ENCODE data around the gene DRC1.

The DRC1 gene

DNA sequence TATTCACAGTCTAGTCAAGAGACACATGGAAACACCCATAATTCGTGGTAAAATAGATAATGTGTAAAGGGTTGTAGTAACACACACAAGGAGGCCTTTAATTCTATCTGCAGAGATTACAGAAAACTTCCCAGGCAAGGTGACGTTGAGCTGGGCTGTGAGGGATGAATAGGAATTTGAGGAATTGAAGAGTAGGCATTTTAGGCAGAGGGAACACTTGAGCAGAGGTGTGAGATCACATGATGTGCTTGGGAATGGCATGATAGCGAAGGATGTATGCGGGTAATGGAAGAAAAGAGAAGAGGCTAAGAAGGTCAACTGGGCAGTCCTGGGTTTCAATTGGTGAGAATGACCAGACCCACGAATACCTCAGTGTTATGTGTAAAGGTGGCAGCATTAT, 20.2 kb downstream of the DRC1 start:
- no peak for TF ChIP-seq POU2F2 (IDR thresholded peaks at IDR 0.05; ENCODE audit: low read depth, low read length)
- no peak for TF ChIP-seq POLR2AphosphoS5 (IDR thresholded peaks at IDR 0.05; ENCODE audit: low read depth, low read length)
- TF ChIP-seq SPI1 (IDR thresholded peaks at IDR 0.05; ENCODE audit: low read depth, low read length), result no peak
- no peak for FAIRE-seq
- DNase-seq (ENCODE audit: insufficient read length, low spot score), result no peak

DNA sequence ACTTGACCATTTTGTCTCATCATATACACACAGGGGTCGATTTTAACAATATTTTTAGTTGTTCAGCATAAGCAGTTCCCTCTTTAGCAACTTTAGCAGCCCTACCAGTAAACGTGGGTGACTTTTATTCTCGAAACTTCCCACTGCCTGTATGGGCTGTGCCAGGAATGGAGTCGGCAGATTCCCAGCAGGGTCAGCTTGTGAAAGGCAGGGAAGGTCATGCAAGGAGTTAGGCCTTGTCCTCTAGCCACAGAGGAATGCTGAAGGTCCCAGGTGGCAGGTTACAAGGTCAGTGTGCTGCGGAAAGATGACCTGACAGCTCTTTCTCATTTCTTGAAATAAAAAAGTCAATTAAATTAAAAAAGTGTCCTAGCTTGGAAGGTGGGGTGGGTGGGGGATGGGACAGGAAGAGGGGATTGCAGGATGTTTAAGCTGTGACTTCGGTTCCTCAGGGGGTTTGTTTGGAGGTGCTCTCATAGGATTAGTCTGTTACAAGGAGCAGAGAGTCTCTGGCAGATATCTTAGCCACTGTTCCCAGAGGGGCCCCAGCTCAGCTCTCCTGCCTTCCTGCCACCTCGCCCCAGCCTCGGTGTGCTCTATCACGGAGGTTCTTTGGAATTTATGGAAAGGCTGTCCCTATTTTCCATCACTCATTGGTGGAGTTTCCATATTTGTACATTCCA, 21.4 kb downstream of the DRC1 start:
- TF ChIP-seq TAF1 (IDR thresholded peaks at IDR 0.05; ENCODE audit: low read depth, low read length) (no peak), PAX5 (IDR thresholded peaks at IDR 0.05; ENCODE audit: insufficient read depth, low read length, severe bottlenecking) (no peak), POLR2A (IDR thresholded peaks at IDR 0.05; ENCODE audit: low read depth, low read length) (no peak), SPI1 (IDR thresholded peaks at IDR 0.05; ENCODE audit: low read depth, low read length) (no peak), POLR2AphosphoS5 (IDR thresholded peaks at IDR 0.05; ENCODE audit: low read depth, low read length) (no peak), POU2F2 (IDR thresholded peaks at IDR 0.05; ENCODE audit: low read depth, low read length) (no peak)
- FAIRE-seq, result no peak
- no peak for DNase-seq (ENCODE audit: insufficient read length, low spot score)

DNA sequence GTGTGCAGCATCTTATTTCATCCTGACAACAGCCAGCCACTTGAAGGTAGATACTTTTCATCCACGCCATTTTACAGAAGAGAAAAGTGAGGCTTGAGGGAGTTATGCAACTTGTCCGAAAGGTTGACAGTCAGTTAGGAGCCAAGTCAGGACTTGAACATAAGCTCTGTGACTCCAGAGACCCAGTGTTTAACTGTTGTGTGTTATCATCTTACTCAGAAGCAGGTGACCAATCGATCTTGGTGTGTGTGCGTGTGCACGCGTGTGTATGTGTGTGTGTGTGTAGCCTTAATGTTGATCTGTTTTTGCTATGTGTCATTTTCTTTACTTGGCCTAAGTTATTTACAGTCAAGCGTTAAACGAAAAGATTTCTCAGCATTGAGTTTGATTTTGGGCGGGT, 22.0 kb downstream of the DRC1 start:
- FAIRE-seq (no peak), DNase-seq (ENCODE audit: insufficient read length, low spot score) (no peak)
- TF ChIP-seq POLR2A (IDR thresholded peaks at IDR 0.05; ENCODE audit: low read depth, low read length) (no peak), POLR2AphosphoS5 (IDR thresholded peaks at IDR 0.05; ENCODE audit: low read depth, low read length) (no peak), PAX5 (IDR thresholded peaks at IDR 0.05; ENCODE audit: insufficient read depth, low read length, severe bottlenecking) (no peak), TAF1 (IDR thresholded peaks at IDR 0.05; ENCODE audit: low read depth, low read length) (no peak), SPI1 (IDR thresholded peaks at IDR 0.05; ENCODE audit: low read depth, low read length) (no peak), POU2F2 (IDR thresholded peaks at IDR 0.05; ENCODE audit: low read depth, low read length) (no peak)

DNA sequence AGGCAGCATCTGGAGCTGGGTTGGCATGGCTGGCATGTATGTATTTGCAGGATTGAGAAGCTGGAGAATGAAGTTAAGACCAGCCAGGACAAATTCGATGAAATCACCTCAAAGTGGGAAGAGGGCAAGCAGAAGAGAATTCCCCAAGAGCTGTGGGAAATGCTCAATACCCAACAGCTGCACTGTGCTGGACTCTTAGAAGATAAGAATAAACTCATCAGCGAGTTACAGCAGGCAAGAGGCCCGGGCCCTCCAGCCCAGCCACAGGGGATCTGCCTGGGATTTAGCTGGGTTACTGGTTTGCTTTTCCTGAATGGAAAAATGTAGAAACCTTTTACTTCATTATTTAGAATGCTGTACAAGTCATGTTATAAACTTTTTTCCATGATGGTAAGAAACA, 22.5 kb downstream of the DRC1 start:
- TF ChIP-seq POU2F2 (IDR thresholded peaks at IDR 0.05; ENCODE audit: low read depth, low read length), result no peak
- TF ChIP-seq SPI1 (IDR thresholded peaks at IDR 0.05; ENCODE audit: low read depth, low read length), result no peak
- TF ChIP-seq POLR2AphosphoS5 (IDR thresholded peaks at IDR 0.05; ENCODE audit: low read depth, low read length), result no peak
- TF ChIP-seq POLR2A (IDR thresholded peaks at IDR 0.05; ENCODE audit: low read depth, low read length), result no peak
- no peak for TF ChIP-seq TAF1 (IDR thresholded peaks at IDR 0.05; ENCODE audit: low read depth, low read length)
- TF ChIP-seq PAX5 (IDR thresholded peaks at IDR 0.05; ENCODE audit: insufficient read depth, low read length, severe bottlenecking), result no peak
- DNase-seq (ENCODE audit: insufficient read length, low spot score), result no peak
- no peak for FAIRE-seq

DNA sequence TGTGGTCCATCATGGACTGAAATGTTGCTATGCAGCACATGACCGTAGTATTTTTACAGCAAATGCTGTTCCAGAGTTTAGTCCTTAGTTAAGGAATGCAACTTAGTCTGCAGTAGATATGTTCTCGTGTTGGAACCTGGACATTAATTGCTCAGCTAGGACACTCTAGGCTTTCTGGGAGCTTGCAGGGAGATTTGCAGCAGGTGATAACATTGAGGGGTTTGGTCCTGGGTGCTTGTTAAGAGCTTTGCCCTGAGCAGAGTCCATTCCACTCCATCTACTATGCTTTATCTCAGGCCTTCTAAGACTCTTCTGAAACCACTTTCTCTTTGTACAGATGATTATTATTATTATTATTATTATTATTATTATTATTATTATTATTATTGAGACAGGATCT, 27.1 kb downstream of the DRC1 start:
- no peak for DNase-seq (ENCODE audit: insufficient read length, low spot score)
- FAIRE-seq, result no peak

DNA sequence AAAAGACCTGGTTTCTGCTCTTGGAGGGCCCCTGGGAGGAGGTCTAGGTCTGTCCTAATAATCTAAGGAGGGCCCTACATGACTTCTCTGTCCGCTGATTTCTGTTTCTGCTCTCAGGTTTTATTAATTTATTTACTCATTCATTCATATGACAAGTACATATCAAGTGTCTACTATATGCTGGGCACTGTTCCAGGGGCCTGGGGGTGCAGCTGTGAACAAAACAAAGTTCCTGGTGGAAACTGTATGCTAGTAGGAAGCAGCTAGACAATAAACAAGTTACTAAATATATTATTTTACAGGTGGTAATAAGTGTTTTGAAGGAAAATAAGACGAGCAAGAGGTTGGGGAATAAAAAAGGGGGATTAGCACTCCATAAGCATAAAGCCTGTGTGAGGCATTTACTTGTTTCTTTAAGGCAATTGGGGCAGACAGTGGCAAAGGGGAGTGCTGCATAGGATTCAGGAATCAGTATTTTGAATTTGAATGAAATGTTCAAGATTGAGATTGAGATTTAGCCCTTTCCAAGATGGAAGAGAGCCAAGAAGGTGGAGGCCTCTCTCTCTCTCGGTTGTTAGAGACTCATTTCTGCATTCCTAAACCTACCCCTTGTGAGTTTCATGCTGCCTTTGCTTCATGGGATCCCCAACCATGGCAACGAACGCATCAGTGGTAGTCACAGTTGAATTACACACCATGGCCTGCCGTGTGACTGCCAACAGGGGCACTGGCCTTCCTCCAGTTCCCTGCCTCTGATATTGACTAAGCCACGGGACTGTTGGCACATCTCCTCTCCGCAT, 28.3 kb downstream of the DRC1 start:
- no peak for DNase-seq (ENCODE audit: insufficient read length, low spot score)
- TF ChIP-seq POU2F2 (IDR thresholded peaks at IDR 0.05; ENCODE audit: low read depth, low read length) (no peak), POLR2AphosphoS5 (IDR thresholded peaks at IDR 0.05; ENCODE audit: low read depth, low read length) (no peak), PAX5 (IDR thresholded peaks at IDR 0.05; ENCODE audit: insufficient read depth, low read length, severe bottlenecking) (no peak), SPI1 (IDR thresholded peaks at IDR 0.05; ENCODE audit: low read depth, low read length) (no peak), TAF1 (IDR thresholded peaks at IDR 0.05; ENCODE audit: low read depth, low read length) (no peak), POLR2A (IDR thresholded peaks at IDR 0.05; ENCODE audit: low read depth, low read length) (no peak)

More for the DNA sequence above, 27.1 kb downstream of the DRC1 start:
- no peak for TF ChIP-seq SPI1 (IDR thresholded peaks at IDR 0.05; ENCODE audit: low read depth, low read length)
- TF ChIP-seq TAF1 (IDR thresholded peaks at IDR 0.05; ENCODE audit: low read depth, low read length), result no peak
- no peak for TF ChIP-seq POLR2A (IDR thresholded peaks at IDR 0.05; ENCODE audit: low read depth, low read length)
- no peak for TF ChIP-seq POLR2AphosphoS5 (IDR thresholded peaks at IDR 0.05; ENCODE audit: low read depth, low read length)
- TF ChIP-seq PAX5 (IDR thresholded peaks at IDR 0.05; ENCODE audit: insufficient read depth, low read length, severe bottlenecking), result no peak
- TF ChIP-seq POU2F2 (IDR thresholded peaks at IDR 0.05; ENCODE audit: low read depth, low read length), result no peak

DNA sequence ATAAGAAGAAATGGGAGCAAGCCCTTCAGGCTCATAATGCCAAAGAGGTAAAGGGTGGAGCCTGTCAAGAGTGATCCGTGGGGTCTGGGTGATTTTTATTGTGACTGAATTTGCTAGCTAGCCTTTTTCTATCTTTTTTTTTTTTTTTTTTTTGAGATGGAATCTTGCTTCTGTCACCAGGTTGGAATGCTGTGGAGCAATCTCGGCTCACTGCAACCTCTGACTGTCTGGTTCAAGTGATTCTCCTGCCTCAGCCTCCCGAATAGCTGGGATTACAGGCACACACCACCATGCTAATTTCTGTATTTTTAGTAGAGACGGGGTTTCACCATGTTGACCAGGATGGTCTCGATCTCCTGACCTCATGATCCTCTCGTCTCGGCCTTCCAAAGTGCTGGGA, 29.1 kb downstream of the DRC1 start:
- no peak for FAIRE-seq
- no peak for DNase-seq (ENCODE audit: insufficient read length, low spot score)
- TF ChIP-seq POLR2A (IDR thresholded peaks at IDR 0.05; ENCODE audit: low read depth, low read length), result no peak
- TF ChIP-seq TAF1 (IDR thresholded peaks at IDR 0.05; ENCODE audit: low read depth, low read length), result no peak
- no peak for TF ChIP-seq POLR2AphosphoS5 (IDR thresholded peaks at IDR 0.05; ENCODE audit: low read depth, low read length)
- TF ChIP-seq PAX5 (IDR thresholded peaks at IDR 0.05; ENCODE audit: insufficient read depth, low read length, severe bottlenecking), result no peak
- no peak for TF ChIP-seq SPI1 (IDR thresholded peaks at IDR 0.05; ENCODE audit: low read depth, low read length)
- TF ChIP-seq POU2F2 (IDR thresholded peaks at IDR 0.05; ENCODE audit: low read depth, low read length), result no peak

More for the DNA sequence above, 28.3 kb downstream of the DRC1 start:
- FAIRE-seq, result no peak

DNA sequence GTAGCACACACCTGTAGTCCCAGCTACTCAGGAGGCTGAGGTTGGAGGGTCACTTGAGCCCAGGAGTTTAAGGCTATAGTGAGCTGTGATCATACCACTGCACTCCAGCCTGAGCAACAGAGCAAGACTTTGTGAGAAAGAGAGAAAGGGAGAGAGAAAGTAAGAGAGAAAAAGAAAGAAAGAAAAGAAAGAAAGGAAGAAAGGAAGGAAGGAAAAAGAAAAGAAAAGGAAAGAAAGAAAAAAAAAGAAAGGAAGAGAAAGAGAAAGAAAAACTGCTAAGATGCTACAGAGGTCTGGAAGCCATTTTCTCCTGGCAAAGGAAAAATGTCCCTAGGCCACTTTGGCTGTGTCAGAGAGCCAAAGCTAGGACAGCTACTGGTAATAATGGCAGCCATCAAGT, 30.6 kb downstream of the DRC1 start:
- TF ChIP-seq POLR2A (IDR thresholded peaks at IDR 0.05; ENCODE audit: low read depth, low read length), result no peak
- no peak for TF ChIP-seq TAF1 (IDR thresholded peaks at IDR 0.05; ENCODE audit: low read depth, low read length)
- no peak for TF ChIP-seq SPI1 (IDR thresholded peaks at IDR 0.05; ENCODE audit: low read depth, low read length)
- no peak for TF ChIP-seq POLR2AphosphoS5 (IDR thresholded peaks at IDR 0.05; ENCODE audit: low read depth, low read length)
- no peak for TF ChIP-seq POU2F2 (IDR thresholded peaks at IDR 0.05; ENCODE audit: low read depth, low read length)
- DNase-seq (ENCODE audit: insufficient read length, low spot score) (no peak), FAIRE-seq (no peak)

DNA sequence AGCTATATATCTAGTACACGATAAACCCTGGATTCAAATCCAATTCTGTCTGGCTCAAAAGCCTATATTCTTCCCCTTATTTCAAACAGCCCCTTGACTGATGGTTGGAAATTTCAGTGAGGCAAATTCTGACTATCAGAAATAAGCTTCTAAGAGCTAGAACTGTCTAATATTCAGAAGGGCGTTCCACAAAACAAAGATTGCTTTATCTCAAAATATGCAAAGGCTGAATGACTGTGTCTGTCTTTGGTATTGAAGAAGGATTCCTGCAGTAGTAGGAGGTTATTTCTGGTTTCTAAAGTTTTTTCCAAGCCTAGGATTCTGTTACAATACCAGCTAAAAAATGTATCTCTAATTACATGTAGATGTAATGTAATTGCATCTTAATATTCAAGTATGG, 31.1 kb downstream of the DRC1 start:
- DNase-seq (ENCODE audit: insufficient read length, low spot score), result no peak
- FAIRE-seq, result no peak
- TF ChIP-seq SPI1 (IDR thresholded peaks at IDR 0.05; ENCODE audit: low read depth, low read length) (no peak), POLR2A (IDR thresholded peaks at IDR 0.05; ENCODE audit: low read depth, low read length) (no peak), PAX5 (IDR thresholded peaks at IDR 0.05; ENCODE audit: insufficient read depth, low read length, severe bottlenecking) (no peak), TAF1 (IDR thresholded peaks at IDR 0.05; ENCODE audit: low read depth, low read length) (no peak), POU2F2 (IDR thresholded peaks at IDR 0.05; ENCODE audit: low read depth, low read length) (no peak), POLR2AphosphoS5 (IDR thresholded peaks at IDR 0.05; ENCODE audit: low read depth, low read length) (no peak)
